GM21529 (cell line): Measurements from ENCODE around the gene MPIG6B.

Source experiments
- ATAC-seq: cut with Tn5 transposase; IDR thresholded peaks from one replicate; pipeline ENCODE4 v1.9.1; 2021; ENCODE audit not compliant: unreplicated experiment

MPIG6B gene, protein sequence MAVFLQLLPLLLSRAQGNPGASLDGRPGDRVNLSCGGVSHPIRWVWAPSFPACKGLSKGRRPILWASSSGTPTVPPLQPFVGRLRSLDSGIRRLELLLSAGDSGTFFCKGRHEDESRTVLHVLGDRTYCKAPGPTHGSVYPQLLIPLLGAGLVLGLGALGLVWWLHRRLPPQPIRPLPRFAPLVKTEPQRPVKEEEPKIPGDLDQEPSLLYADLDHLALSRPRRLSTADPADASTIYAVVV

DNA sequence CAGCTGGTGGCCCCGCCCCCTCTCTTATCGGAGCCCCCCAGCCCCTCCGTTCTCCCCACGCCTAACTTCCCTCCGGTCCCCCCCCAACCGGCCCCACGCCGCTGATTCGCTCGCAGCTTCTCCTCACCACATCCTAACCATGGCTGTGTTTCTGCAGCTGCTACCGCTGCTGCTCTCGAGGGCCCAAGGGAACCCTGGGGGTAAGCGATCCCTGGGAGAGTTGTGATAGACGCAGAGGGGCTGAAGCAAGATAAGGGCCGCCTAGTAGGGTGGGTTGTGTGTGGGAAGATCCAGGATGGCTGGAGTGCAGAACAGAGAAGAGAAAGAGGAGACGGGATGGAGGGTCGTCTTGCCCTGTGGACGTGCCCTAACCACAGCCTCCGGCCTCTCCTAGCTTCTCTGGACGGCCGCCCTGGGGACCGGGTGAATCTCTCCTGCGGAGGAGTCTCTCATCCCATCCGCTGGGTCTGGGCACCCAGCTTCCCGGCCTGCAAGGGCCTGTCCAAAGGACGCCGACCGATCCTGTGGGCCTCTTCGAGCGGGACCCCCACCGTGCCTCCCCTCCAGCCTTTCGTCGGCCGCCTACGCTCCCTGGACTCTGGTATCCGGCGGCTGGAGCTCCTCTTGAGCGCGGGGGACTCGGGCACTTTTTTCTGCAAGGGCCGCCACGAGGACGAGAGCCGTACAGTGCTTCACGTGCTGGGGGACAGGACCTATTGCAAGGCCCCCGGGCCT, at the start of gene MPIG6B:
Gene MPIG6B, plus strand, starts transcription at position 129 of the 735 bp plus-strand sequence. Its CDS starts 11 bp downstream, at position 140.
- ATAC-seq = no peak

DNA sequence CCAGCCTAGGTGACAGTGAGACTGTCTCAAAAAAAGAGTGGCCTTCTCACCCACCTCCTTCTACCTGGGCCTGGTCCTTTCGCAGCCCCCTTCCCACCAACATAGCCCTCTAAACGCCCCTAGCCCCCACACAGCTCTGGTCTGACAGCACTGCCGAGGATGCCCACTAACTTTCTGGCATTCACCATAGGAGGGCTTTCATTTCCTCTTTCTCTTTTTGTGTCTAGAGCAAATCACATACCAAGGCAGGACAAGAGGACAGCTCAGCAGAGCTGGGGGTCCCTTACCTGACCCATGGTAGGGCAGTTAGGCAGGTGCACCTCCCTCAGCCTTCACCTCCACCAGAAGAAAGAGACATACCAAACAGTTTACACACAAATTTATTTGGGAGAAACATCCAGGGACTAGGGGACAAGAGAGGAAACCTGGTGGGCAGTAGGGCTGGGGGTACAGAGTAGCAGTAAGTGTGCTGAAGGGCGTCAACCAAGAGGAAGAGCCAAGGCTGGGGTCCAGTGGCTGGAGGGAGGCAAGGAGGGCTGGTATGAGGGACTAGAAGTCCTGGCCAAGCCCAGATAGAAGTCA, 46.8 kb upstream of the MPIG6B start:
- ATAC-seq = no peak

DNA sequence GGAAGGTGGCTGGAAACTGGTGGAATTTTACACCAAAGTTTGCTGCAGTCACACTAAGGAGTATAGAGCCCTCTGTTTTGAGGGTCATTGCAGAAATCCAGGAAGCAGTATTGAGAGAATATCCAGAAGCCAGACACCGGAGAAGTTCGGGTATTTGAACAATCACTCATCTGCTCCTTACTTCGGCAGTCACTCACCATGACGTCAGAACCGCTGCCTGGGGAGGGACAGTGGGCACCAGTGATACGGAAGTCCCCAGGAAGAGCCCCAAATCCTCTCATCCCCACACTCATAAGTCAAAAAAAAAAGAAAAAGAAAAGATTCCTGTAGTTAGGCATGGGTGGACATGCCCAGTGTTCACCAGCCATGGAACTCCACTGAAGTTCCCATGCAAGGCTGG, 46.3 kb upstream of the MPIG6B start:
- no peak for ATAC-seq

DNA sequence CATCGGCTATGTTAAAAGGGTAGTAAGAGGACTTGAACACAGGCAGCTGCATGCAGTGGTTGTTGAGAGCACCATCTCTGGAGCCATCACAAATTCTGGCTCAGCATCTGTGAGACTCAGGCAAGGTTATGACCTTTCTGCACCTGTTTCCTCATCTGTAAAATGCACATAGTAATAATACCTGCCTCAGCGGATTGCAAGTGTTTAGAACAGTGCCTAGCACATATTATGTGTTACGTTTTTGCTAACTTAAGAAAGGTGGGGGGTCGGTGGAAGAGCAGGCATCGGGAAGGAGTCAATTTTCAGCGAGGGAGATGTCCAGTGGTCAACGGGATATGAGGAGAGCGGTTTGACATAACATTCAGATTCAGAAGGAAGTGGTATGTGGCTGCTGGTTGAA, 45.2 kb upstream of the MPIG6B start:
- ATAC-seq = no peak

DNA sequence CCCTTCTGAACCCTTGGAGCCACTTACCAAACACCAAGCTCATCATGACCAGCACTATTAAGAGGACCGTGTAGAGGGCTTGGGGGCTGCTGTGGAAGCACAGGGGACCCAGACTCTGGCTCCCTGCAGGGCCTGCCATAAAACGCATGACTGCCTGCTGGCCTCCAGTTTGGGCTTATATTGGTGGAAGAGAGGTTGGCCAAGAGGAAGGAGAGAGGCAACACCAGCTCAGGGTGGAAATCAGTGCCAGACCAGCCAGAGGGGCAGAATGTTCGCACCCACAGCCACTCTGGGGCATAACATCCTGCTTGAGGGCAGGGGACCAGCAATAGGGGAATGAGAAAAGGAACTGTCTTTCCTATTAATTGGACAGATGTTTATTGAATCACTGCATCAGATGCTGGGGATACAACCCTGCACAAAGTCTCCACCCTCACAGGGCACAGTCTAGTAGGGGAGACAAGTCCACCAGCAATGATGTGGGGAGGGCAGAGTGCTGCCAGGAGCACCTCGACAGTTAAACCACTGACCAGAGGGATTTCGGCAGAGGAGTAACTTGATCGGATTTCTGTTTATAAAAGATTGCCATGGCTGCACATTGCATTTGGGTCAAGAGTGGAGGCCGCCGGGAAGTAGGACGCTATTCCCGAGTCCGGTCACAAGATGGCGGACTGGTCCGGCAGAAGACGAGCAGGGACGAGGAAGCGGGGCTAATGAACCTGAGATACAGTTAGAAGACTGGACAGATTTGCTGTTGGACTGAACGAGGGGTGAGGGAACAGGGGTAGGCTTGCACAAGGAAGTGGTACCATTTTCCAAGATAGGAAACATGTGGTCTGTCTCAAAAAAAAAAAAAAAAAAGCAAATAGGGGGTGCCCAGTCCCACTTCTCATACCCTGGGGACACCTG, 42.7 kb upstream of the MPIG6B start, which contains the start of gene LY6G5C:
Gene LY6G5C, minus strand, starts transcription at position 842 of the 909 bp plus-strand sequence. Its CDS starts 694 bp downstream, at position 148.
- no peak for ATAC-seq

DNA sequence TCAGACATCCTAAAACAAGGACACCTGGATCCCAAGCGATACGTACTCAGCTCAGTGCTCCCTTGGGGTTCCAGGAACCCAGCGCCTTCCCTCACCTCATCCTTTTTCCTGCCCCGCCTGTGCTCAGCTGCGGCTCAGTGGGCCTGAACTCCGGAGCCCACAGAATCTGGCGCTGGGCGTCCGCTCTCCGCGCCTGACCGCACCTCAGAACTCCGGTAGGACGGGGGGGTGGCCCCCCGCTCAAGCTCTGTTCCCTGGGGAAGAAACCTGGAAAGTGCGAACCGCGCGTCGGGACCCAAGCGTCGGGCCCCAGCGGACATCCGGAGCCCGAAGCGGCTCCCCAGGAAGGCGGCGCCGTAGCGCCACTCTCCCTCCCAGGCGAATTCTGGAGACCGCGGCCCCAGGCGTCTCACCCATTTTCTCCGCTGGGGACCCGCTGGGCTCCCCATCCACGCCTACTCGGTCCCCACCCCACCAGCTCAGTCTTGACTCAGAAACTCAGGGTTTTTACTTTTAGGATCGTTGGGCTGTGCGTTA, 42.0 kb upstream of the MPIG6B start:
- ATAC-seq = no peak

DNA sequence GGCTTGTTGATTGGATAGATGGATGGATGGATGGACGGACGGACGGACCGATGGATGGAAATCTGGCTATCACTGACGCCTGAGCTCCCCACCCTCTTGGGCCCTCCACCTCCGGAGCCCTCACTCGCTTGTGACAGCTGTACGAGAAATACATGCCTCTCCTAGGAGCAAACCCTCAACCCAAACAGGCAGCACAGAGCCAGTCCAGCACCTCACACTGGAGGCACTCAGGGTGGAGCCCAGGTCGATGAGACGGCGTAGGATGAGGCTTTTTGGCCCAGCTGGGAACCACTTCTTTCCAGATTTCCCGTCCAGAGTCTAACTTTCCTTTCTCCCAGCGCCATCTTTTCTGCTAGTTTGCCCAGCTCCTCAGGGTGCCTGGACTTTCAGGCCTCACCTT, 39.6 kb upstream of the MPIG6B start:
- no peak for ATAC-seq

DNA sequence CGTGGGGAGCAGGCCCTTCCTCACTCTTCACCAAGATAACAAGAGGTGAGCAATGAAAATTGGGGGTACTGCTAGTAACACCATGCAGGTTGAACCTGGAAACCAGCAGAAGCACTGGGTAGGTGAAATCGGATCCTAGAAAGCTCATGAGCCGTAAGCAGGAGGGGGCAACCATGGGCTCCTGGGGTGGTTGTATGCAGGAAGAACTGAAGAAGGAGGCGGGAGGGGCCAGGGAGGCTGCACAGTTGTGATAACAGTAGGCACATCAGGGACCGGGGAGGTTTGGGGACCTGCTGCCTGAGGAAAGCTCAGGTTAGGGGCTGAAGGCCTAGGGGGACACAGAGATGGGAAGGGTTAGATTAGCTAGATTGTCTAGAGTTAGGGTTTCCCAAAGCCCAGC, 36.7 kb upstream of the MPIG6B start:
- no peak for ATAC-seq

DNA sequence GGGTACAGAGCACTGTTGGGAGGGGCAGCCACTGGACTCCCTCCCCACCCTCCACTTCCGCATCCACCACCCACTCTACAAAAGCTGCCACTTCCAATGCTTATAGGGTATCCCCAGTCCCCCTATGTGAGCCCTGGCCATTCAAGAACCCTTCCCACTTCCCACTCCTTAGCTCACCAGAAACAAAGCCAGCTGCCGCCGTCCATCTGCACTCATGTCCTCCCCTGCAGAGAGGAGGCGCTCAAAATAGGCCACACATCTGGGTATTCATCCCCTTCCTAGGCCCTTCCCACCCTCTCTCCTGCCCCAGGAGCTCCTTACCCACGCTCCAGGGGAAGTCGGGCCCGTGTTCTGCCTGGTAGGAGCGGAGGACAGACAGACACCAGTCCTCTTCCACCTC, 35.9 kb upstream of the MPIG6B start:
- ATAC-seq = no peak

DNA sequence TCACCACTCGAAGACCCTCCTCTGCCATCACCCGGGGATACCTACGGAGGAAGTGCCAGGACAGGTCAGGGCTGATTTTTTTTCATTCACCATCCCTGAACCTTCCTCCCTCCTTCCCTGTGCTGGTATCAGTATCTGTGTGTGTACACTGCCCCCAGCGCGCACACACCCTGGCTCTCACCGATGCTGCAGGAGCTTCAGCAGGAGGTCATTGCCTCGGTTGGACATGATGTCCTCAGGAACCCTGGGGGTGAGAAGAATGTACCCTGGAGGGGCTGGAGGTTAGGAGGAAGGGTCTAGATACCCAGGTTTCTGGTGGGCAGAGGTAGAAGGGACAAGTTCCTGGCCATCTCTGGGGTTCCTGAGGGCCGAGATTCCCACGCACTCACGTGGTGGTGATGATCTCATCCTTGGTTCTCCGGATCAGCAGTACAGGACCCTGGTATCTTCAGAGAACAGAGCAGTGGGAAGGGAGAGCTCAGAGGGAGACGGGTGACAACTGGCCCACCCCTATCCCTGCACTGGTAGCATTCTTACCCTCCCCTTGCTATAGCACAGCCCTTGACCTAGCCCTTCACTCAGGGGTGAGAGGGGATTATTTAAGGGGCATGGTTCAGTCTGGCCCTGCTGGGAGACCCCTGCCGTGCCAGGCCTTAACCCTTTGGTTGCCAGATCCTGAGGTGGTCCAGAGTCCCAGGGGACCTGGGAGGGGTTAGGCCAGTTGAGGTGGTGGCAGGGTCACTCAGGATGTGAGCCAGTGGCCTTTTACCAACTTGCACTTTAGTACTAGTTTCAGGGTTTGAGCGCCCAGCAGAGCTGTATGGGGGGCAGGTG, 35.1 kb upstream of the MPIG6B start:
- ATAC-seq = no peak

DNA sequence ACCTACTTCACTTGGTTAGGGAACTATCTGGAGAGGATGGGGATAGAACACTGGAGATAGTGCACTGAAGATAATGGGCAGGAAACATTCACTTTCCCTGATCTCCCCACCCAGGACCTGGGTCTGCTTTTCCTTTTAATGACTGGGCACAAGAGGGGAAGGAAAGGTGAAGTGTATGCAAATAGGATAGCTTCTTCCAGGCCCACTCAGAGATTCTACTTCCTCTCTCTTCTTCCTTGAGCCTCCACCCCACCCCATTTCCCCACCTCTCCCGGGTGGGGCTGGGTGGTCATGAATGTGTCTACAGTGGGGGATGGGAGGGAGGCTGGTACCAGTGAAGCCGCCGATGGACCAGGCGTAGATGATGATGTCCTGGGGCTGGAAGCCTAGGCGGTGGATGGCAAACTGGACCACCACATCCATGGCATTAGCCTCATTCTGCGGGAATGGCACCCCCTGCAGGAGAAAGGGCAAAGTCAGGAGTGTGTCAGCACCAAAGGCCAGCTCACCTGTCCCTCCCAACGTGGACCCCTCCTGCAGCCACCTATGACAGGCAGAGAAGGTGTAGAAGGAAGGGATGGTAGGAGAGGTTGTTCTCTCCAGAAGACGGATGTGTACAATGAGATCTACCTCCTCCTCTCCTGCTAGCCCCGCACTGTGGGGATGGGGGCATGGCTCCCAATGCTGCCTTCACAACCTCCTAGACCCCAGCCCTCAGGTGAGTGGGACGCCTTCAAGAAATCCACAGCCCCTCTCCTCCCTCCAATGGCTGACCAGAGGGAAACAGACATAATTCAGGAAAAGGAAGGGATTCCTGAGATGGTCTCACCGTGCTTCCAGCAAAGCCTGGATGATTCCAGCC, 33.7 kb upstream of the MPIG6B start:
- ATAC-seq = no peak

DNA sequence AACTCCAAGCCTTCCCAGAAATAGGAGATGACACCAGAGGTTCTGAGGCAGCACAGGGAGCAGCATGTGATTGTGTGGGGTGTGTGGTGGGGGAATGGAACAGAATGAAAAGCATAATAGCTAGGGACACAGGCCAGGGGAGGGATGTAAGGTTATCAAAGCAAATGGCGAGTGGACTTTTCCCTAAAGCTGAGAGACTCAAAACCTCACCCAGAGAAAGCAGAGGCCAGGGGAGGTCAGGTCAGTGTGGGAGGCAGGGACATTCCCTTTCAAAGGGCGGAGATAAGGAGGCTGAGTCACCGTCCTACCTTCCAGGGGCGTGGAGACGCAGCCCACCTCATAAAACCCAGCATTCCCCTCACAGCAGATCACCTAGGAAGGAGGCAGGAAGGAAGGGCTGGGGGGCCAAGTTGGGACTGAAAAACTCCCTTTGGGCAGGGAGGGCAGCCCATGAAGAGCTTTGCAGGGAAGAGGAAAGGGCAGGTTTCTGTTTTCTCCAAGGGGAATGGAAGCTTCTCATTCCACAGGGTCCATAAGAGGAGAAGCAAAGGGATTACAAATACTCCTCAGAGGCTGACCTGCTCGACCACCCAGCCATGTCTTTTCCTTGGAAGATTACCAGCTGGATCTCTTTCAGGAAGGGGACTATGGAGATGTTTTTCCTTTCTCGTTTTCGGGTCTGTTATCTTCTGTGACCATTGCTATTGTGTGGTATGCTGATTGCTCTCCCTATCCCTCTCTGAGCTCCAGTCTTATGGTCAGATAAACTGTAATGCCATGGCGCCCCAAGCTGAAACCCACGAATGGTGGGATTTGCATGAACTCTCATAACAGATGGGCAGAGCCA, 32.7 kb upstream of the MPIG6B start:
- no peak for ATAC-seq

DNA sequence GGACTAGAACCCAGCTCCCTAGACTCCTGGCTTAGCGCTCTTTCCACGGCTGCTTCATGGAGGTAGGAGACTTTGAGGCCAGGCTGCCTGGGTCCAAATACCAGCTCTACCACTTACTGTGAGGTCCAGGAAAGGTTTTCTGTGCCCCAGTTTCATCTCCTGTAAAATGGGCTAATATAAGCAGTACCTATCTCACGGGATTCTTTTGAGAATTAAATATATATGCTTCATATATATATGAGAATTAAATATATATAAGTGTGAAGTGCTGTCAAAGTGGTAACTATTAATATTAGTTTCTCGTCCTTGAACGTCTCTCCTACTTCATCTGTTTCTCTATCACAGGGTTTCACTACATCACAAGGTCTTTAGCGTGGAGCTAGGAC, 32.1 kb upstream of the MPIG6B start:
- ATAC-seq = no peak

DNA sequence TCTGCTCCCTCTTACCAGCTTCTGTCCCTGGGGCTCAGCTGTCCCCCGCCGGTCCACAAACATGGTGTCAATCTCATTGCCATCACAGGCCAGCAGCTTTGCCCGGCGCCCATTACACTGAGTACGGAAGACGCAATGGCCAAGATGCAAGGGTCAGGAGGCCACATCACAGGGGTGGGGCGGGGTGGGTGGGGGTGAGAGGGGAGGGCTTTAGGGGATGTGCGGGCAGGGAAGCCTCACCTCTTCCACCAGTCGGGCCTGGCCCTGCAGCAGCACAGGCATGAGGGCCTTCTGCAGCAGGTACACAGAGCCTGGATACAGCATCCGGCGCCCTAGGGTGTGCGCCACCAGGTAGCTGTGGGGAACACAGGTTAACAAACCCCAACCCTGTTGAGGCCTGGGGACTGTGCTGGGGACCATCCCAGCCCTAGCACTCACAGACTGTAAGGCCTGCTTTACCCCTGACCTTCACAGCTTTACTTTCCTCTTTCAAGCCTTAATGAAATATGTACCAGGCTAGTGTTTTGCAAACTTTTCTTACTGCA, 31.5 kb upstream of the MPIG6B start:
- no peak for ATAC-seq

DNA sequence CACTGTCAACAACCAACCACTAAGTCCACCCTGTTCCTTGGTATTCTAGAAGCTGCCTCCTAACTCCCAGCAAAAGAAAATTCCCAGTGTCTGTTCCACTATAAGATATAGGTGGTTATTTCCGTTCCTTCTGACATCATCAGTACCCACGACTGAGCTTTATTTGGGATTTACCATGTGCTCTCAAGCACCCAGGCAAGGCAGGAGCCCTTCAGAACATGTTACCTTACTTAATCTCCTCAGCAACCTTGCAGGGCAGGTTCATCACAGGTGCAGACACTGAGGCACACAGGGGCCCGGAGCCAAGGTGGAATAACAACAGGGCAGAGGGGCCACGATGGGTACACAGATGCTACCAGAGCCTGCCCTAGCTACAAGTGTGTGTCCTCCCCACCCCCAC, 30.8 kb upstream of the MPIG6B start:
- ATAC-seq = no peak

DNA sequence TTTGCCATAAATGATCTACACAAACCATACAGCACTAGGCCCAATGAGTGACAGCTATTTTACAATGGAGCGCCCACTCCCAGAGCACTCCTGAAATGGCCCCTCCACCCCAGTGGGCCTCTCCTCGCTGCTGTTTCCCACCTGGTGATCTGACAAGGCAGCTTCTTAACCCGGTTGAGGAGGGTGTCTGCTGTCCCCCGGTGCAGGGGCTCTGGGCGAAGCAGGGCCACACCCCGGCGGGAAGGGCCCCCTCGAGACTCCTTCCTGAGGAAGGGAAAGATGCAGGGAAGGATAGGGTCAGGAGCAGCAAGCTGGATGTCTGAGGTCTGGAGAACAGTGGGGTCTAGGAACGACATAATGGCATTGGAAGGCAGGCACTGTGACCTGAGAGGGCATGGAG, 30.3 kb upstream of the MPIG6B start:
- ATAC-seq = no peak

DNA sequence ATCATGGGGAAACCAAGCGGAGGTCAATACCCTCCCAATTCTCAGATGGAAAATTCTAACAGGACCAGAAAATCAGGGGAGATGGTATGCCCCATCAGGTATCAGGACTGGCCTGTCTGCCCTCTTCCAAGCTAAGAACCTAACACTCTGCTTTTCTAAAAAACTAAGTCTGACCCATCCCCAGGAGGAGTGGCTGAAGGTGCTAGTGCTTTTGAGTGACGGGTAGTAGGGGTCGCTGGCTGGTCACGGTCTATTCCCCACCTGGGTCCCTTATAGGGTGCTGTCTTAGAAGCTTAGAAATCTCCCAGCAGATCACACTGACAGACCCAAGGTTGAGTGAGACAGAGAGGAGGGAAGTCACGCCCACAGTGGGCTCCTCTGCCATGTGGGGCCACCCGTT, 29.6 kb upstream of the MPIG6B start:
- no peak for ATAC-seq

DNA sequence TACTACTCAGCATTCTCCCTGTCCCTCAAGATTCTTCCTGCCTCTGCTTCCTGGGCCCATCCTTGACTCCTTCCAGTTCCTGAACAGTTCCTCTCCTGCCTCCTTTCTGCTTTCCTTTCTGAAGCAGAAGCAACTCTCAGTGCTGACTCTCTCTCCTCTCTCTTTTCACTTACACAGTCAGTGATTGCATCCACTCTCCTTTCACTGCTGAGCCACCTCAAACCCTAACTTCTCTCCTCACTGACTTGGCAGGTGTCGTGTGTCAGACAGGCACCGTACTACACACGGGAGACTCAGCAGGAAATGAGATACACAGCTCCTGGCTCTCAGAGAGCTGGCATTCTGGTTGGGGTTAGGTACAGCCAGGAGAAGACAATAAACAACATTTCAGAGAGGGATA, 25.6 kb upstream of the MPIG6B start:
- ATAC-seq = no peak
